Measurements from ENCODE around the gene CASKIN1.

- TF ChIP-seq, protein P1, sequence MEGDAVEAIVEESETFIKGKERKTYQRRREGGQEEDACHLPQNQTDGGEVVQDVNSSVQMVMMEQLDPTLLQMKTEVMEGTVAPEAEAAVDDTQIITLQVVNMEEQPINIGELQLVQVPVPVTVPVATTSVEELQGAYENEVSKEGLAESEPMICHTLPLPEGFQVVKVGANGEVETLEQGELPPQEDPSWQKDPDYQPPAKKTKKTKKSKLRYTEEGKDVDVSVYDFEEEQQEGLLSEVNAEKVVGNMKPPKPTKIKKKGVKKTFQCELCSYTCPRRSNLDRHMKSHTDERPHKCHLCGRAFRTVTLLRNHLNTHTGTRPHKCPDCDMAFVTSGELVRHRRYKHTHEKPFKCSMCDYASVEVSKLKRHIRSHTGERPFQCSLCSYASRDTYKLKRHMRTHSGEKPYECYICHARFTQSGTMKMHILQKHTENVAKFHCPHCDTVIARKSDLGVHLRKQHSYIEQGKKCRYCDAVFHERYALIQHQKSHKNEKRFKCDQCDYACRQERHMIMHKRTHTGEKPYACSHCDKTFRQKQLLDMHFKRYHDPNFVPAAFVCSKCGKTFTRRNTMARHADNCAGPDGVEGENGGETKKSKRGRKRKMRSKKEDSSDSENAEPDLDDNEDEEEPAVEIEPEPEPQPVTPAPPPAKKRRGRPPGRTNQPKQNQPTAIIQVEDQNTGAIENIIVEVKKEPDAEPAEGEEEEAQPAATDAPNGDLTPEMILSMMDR (IDR thresholded peaks at IDR 0.05) = no peak
- TF ChIP-seq POLR2A (IDR thresholded peaks at IDR 0.05) = no peak
These were observed 14.5 kb downstream of the CASKIN1 start for GRCh38 chr16:2181952-2182351.
